Eye (tissue), 1 donor: ENCODE data around the gene REPS2.
A peak's percentile ranks its signal among the peaks of the same experiment; 100 is the strongest.

Source experiments
- DNase-seq: peaks from one replicate; pipeline ENCODE4 v3.0.0-alpha.2; 2015

The REPS2 gene

GRCh38 chrX:17098516-17099247 is 152.2 kb downstream of the REPS2 start:
- no peak for DNase-seq

GRCh38 chrX:17104433-17104832 is 158.0 kb downstream of the REPS2 start:
- no peak for DNase-seq

GRCh38 chrX:17120816-17121215 is 174.4 kb downstream of the REPS2 start:
- DNase-seq: no peak

GRCh38 chrX:17154001-17154400 is 207.5 kb downstream of the REPS2 start:
- no peak for DNase-seq

- no peak for DNase-seq
Measured at GRCh38 chrX:17160975-17161374, 214.5 kb downstream of the REPS2 start.

- DNase-seq: no peak
Measured at GRCh38 chrX:17161991-17162390, 215.5 kb downstream of the REPS2 start.

GRCh38 chrX:17164079-17164478 is 217.6 kb downstream of the REPS2 start:
- DNase-seq: no peak

GRCh38 chrX:17164941-17165340 is 218.5 kb downstream of the REPS2 start:
- no peak for DNase-seq

- no peak for DNase-seq
Measured at GRCh38 chrX:17167915-17168314, 221.5 kb downstream of the REPS2 start.

- no peak for DNase-seq
Measured at GRCh38 chrX:17170973-17171372, 224.5 kb downstream of the REPS2 start.

GRCh38 chrX:17174671-17175070 is 228.2 kb downstream of the REPS2 start:
- peak; percentile 33 for DNase-seq

GRCh38 chrX:17182317-17182716 is 235.9 kb downstream of the REPS2 start:
- DNase-seq: no peak

- no peak for DNase-seq
Measured at GRCh38 chrX:17183566-17183965, 237.1 kb downstream of the REPS2 start.

GRCh38 chrX:17185431-17185830 is 239.0 kb downstream of the REPS2 start:
- DNase-seq: no peak

GRCh38 chrX:17187136-17187756 is 240.8 kb downstream of the REPS2 start:
- peak; percentile 49 for DNase-seq

GRCh38 chrX:17192106-17192505 is 245.6 kb downstream of the REPS2 start:
- peak; percentile 74 for DNase-seq
